OCI-M1 (cell line): ENCODE data around the gene RAB21.
"Not testable (repeated sequence)": the region's sequence is repeated elsewhere in the genome, so short reads cannot be mapped to it uniquely, and the experiment has no call there.

Source experiments
- DNase-seq: peaks from one replicate; lab custom pipeline; 2025; lab: John Stamatoyannopoulos, UW

The RAB21 gene

GRCh38 chr12:71752891-71753290 is 1.8 kb upstream of the RAB21 start:
- DNase-seq = peak; percentile 92

- DNase-seq = peak; percentile 68
These were observed 656 bp downstream of the RAB21 start for GRCh38 chr12:71755146-71755892.

GRCh38 chr12:71756054-71756690 is 1.5 kb downstream of the RAB21 start:
- DNase-seq = no peak

GRCh38 chr12:71759941-71760340 is 5.3 kb downstream of the RAB21 start:
- DNase-seq = no peak

- DNase-seq = no peak
These were observed 5.8 kb downstream of the RAB21 start for GRCh38 chr12:71760471-71760870.

GRCh38 chr12:71761354-71761753 is 6.7 kb downstream of the RAB21 start:
- DNase-seq = not testable (repeated sequence)

- DNase-seq = no peak
These were observed 9.2 kb downstream of the RAB21 start for GRCh38 chr12:71763677-71764379.

GRCh38 chr12:71764587-71765321 is 10.1 kb downstream of the RAB21 start:
- no peak for DNase-seq

GRCh38 chr12:71766202-71766601 is 11.5 kb downstream of the RAB21 start:
- no peak for DNase-seq

GRCh38 chr12:71767183-71767582 is 12.5 kb downstream of the RAB21 start:
- no peak for DNase-seq

- no peak for DNase-seq
These were observed 14.2 kb downstream of the RAB21 start for GRCh38 chr12:71768900-71769299.

- DNase-seq = no peak
These were observed 16.4 kb downstream of the RAB21 start for GRCh38 chr12:71771069-71771468.

GRCh38 chr12:71772735-71773134 is 18.1 kb downstream of the RAB21 start:
- peak; percentile 15 for DNase-seq

GRCh38 chr12:71780237-71780822 is 25.7 kb downstream of the RAB21 start:
- peak; percentile 80 for DNase-seq

GRCh38 chr12:71782017-71782416 is 27.4 kb downstream of the RAB21 start:
- DNase-seq = peak; percentile 78

GRCh38 chr12:71786829-71787228 is 32.2 kb downstream of the RAB21 start:
- peak; percentile 76 for DNase-seq

- peak; percentile 91 for DNase-seq
These were observed 32.9 kb downstream of the RAB21 start for GRCh38 chr12:71787580-71787979.

- peak; percentile 87 for DNase-seq
These were observed 35.7 kb downstream of the RAB21 start for GRCh38 chr12:71790331-71790730.

GRCh38 chr12:71791473-71792150 is 36.9 kb downstream of the RAB21 start:
- no peak for DNase-seq

GRCh38 chr12:71792599-71792998 is 37.9 kb downstream of the RAB21 start:
- DNase-seq = no peak

- no peak for DNase-seq
These were observed 41.2 kb downstream of the RAB21 start for GRCh38 chr12:71795901-71796300.
